H1 (cell line): Measurements from ENCODE around the gene PPP1CC.

Experiments
- BACH1 ChIP-seq: IDR thresholded peaks from 2 replicates; pipeline ENCODE4 v1.6.1; 2012; ENCODE audit warnings: low read length, improper control_type of control experiment
- CTCF ChIP-seq, 3 experiments: IDR thresholded peaks; 1 replicate in 2 of 3; 2 replicates in 1 of 3; pipeline versions ENCODE4 v1.5.1 to v1.6.1; 2011; ENCODE audit warnings: low read length in 3 of 3, mild to moderate bottlenecking in 3 of 3, inconsistent platforms in 2 of 3, low read depth in 1 of 3, moderate library complexity in 1 of 3; ENCODE audit not compliant: insufficient read depth in 1 of 3; ENCODE audit errors: control extremely low read depth in 1 of 3
- EGR1 ChIP-seq: IDR thresholded peaks from 2 replicates; pipeline ENCODE4 v1.6.1; 2011; ENCODE audit warnings: low read depth, low read length, borderline replicate concordance
- GABPA ChIP-seq: IDR thresholded peaks from 2 replicates; pipeline ENCODE4 v1.6.1; 2011; ENCODE audit warnings: mild to moderate bottlenecking, low read length, moderate library complexity, borderline replicate concordance; ENCODE audit not compliant: insufficient read depth
- GTF2F1 ChIP-seq: IDR thresholded peaks from 2 replicates; pipeline ENCODE4 v1.6.1; 2012; ENCODE audit warnings: low read depth, low read length, improper control_type of control experiment, borderline replicate concordance
- JUN ChIP-seq: IDR thresholded peaks from 2 replicates; pipeline ENCODE4 v1.6.1; 2011; ENCODE audit warnings: low read depth, mild to moderate bottlenecking, improper control_type of control experiment, low read length
- RAD21 ChIP-seq, 2 experiments: IDR thresholded peaks in 1 of 2; conservative IDR thresholded peaks in 1 of 2; 2 replicates each; pipeline ENCODE4 v1.6.1; 2011; ENCODE audit warnings: low read depth in 2 of 2, low read length in 2 of 2, improper control_type of control experiment in 1 of 2, inconsistent platforms in 1 of 2, mild to moderate bottlenecking in 1 of 2, moderate library complexity in 1 of 2
- RBBP5 ChIP-seq: IDR thresholded peaks from 2 replicates; pipeline ENCODE4 v1.7.1; 2012; ENCODE audit warnings: low read depth, mild to moderate bottlenecking, inconsistent platforms, low read length, moderate library complexity, borderline replicate concordance
- SP1 ChIP-seq: IDR thresholded peaks from 2 replicates; pipeline ENCODE4 v1.6.1; 2011; ENCODE audit warnings: low read depth, low read length
- USF2 ChIP-seq: IDR thresholded peaks from 2 replicates; pipeline ENCODE4 v1.6.1; 2011; ENCODE audit warnings: low read length, improper control_type of control experiment
- ZNF274 ChIP-seq: IDR thresholded peaks from 2 replicates; pipeline ENCODE4 v1.7.0; 2012; ENCODE audit warnings: low read length, borderline replicate concordance; ENCODE audit errors: extremely low read depth

- TF ChIP-seq GTF2F1 (no peak), RAD21 (IDR thresholded peaks at IDR 0.05 in 1 of 2, conservative IDR thresholded peaks at IDR 0.05 in 1 of 2; ENCODE audit: low read depth in 2 of 2, low read length in 2 of 2) (no peak), CTCF (IDR thresholded peaks at IDR 0.05; ENCODE audit: control extremely low read depth in 1 of 3, insufficient read depth in 1 of 3, low read depth in 1 of 3, low read length in 3 of 3) (no peak), EGR1 (no peak), BACH1 (no peak), SP1 (no peak), USF2 (no peak), GABPA (no peak), RBBP5 (no peak), JUN (no peak), ZNF274 (no peak)
Measured at GRCh38 chr12:110766311-110767154, 23.8 kb upstream of the PPP1CC start.
